WTC11 (cell line): ENCODE results near the gene PYCARD. TPM values are rescaled to one million over a fixed set of nuclear protein-coding genes. Genes with fewer than 3 reads are reported as not detected.

Experiments used
- ATAC-seq: fragments of 200-7000 bp; cut with Tn5 transposase; 2 replicates; pipeline ENCODE4 v1.10.0; 2021; ENCODE audit warnings: mild to moderate bottlenecking, moderate library complexity
- Bru-seq: library from RNA; stranded (reverse); fragments of 400-500 nt; gene quantifications from one replicate; lab custom pipeline; 2021; lab: Mats Ljungman, UMichigan
- CTCF ChIA-PET: fragments of 300-600 bp; sonication (Branson Sonifier 250); formaldehyde crosslinking; loops from one replicate; lab custom pipeline; 2021; ENCODE audit warnings: antibody characterized with exemption; lab: Charles Lee
- POLR2A ChIA-PET: fragments of 350-600 bp; sonication (Branson Sonifier 250); formaldehyde crosslinking; loops from one replicate; lab custom pipeline; 2021; ENCODE audit warnings: antibody characterized with exemption; lab: Charles Lee
- DNase-seq: peaks from one replicate; pipeline ENCODE4 v3.0.0; 2021; ENCODE audit warnings: low spot score
- H3K27ac Mint-ChIP-seq: 2 replicates; pipeline ENCODE4 v1.8.0; 2021; ENCODE audit warnings: mixed read lengths
- H3K27me3 Mint-ChIP-seq: 2 replicates; pipeline ENCODE4 v1.8.0; 2021; ENCODE audit warnings: low read depth, mild to moderate bottlenecking, moderate library complexity, mixed read lengths
- H3K36me3 Mint-ChIP-seq: 2 replicates; pipeline ENCODE4 v1.8.0; 2021; ENCODE audit warnings: mixed read lengths
- H3K4me1 Mint-ChIP-seq: 2 replicates; pipeline ENCODE4 v1.8.0; 2022; ENCODE audit warnings: mixed read lengths
- H3K4me3 Mint-ChIP-seq: 2 replicates; pipeline ENCODE4 v1.8.0; 2021; ENCODE audit warnings: mild to moderate bottlenecking, moderate library complexity, mixed read lengths
- H3K9me3 Mint-ChIP-seq: 2 replicates; pipeline ENCODE4 v1.8.0; 2021; ENCODE audit warnings: mixed read lengths
- ELF4 ChIP-seq: sonication (generic); formaldehyde crosslinking; IDR thresholded peaks from 2 replicates; pipeline ENCODE4 v1.8.1; 2022; ENCODE audit warnings: low read depth, mild to moderate bottlenecking, moderate library complexity, missing genetic modification reagents
- ESRRA ChIP-seq: sonication (generic); formaldehyde crosslinking; IDR thresholded peaks from 2 replicates; pipeline ENCODE4 v1.8.1; 2022; ENCODE audit warnings: mild to moderate bottlenecking, missing genetic modification reagents, borderline replicate concordance
- ETV6 ChIP-seq: sonication (generic); formaldehyde crosslinking; IDR thresholded peaks from 2 replicates; pipeline ENCODE4 v1.8.1; 2022; ENCODE audit warnings: mild to moderate bottlenecking, missing genetic modification reagents
- IRF2 ChIP-seq: sonication (generic); formaldehyde crosslinking; IDR thresholded peaks from 2 replicates; pipeline ENCODE4 v1.8.0; 2022; ENCODE audit warnings: low read depth, missing genetic modification reagents, borderline replicate concordance
- NR3C1 ChIP-seq: sonication (generic); formaldehyde crosslinking; conservative IDR thresholded peaks from 2 replicates; pipeline ENCODE4 v1.8.1; 2023; ENCODE audit warnings: low read depth, mild to moderate bottlenecking, missing genetic modification reagents
- RELA ChIP-seq: sonication (generic); formaldehyde crosslinking; IDR thresholded peaks from 2 replicates; pipeline ENCODE4 v1.8.1; 2022; ENCODE audit warnings: missing genetic modification reagents, mild to moderate bottlenecking, borderline replicate concordance
- ZBTB21 ChIP-seq: sonication (generic); formaldehyde crosslinking; IDR thresholded peaks from 2 replicates; pipeline ENCODE4 v1.8.1; 2023; ENCODE audit warnings: mild to moderate bottlenecking, missing genetic modification reagents, borderline replicate concordance
- ZNF121 ChIP-seq: sonication (generic); formaldehyde crosslinking; IDR thresholded peaks from 2 replicates; pipeline ENCODE4 v1.8.0; 2023; ENCODE audit warnings: missing genetic modification reagents
- ZNF263 ChIP-seq: sonication (generic); formaldehyde crosslinking; IDR thresholded peaks from 2 replicates; pipeline ENCODE4 v1.8.1; 2022; ENCODE audit warnings: low read depth, mild to moderate bottlenecking, moderate library complexity, missing genetic modification reagents
- ZNF396 ChIP-seq: fragments of 250-450 bp; sonication (Bioruptor Pico); IDR thresholded peaks from 2 replicates; pipeline ENCODE4 v1.8.0; 2021; ENCODE audit warnings: mild to moderate bottlenecking, moderate library complexity, borderline replicate concordance
- ZNF423 ChIP-seq: fragments of 250-450 bp; sonication (Bioruptor Pico); IDR thresholded peaks from 2 replicates; pipeline ENCODE4 v2.1.2; 2022; ENCODE audit warnings: mild to moderate bottlenecking, moderate library complexity
- long read RNA-seq, 3 experiments: library from RNA in 1 of 3; library from capped mRNA in 1 of 3; library from polyadenylated mRNA in 1 of 3; unstranded in 2 of 3; stranded (forward) in 1 of 3; transcript quantifications; one replicate each; pipeline ENCODE4 v2.0.0, GENCODE V29; 2021
- total RNA-seq: library from RNA; stranded (reverse); gene quantifications from 3 replicates; pipeline ENCODE4 v1.2.3, GENCODE V29; 2021
- TF ChIP-seq, protein P1 (sequence below): fragments of 250-450 bp; sonication (Bioruptor Pico); IDR thresholded peaks from 2 replicates; pipeline ENCODE4 v1.9.0; 2021; ENCODE audit warnings: moderate library complexity, mild to moderate bottlenecking, inconsistent platforms, borderline replicate concordance
- TF ChIP-seq, protein P2 (sequence below): fragments of 250-450 bp; sonication (Bioruptor Pico); IDR thresholded peaks from 2 replicates; pipeline ENCODE4 v2.1.2; 2022; ENCODE audit warnings: mild to moderate bottlenecking, moderate library complexity
- TF ChIP-seq, protein P3 (sequence below): sonication (generic); formaldehyde crosslinking; conservative IDR thresholded peaks from 2 replicates; pipeline ENCODE4 v1.8.1; 2022; ENCODE audit warnings: mild to moderate bottlenecking, missing genetic modification reagents
- TF ChIP-seq, protein P4 (sequence below): sonication (generic); formaldehyde crosslinking; IDR thresholded peaks from 2 replicates; pipeline ENCODE4 v1.8.1; 2022; ENCODE audit warnings: missing genetic modification reagents, borderline replicate concordance
- TF ChIP-seq, protein P5 (sequence below): sonication (generic); formaldehyde crosslinking; IDR thresholded peaks from 2 replicates; pipeline ENCODE4 v1.8.0; 2022; ENCODE audit warnings: mild to moderate bottlenecking, missing genetic modification reagents
- TF ChIP-seq, protein P6 (sequence below): sonication (generic); formaldehyde crosslinking; IDR thresholded peaks from 2 replicates; pipeline ENCODE4 v1.8.1; 2023; ENCODE audit warnings: mild to moderate bottlenecking, moderate library complexity, missing genetic modification reagents
- TF ChIP-seq, protein P7 (sequence below): sonication (generic); formaldehyde crosslinking; IDR thresholded peaks from 2 replicates; pipeline ENCODE4 v1.8.0; 2022; ENCODE audit warnings: missing genetic modification reagents

Gene PYCARD
- total RNA-seq = 35.2 to 45.5 TPM (median 42.4 TPM) in 3 replicates
- percentile 45 among the genes with signal in this experiment for Bru-seq, nascent RNA
- long read RNA-seq, experiment 1, transcript PYCARD-201 (3 exons, 990 nt) = major isoform, 34 of 40 reads
- long read RNA-seq, experiment 1, partial matches to known transcripts = 1 of 40 reads
- long read RNA-seq, experiment 1, other reads (novel, unspliced or antisense) = 0 of 40 reads
- long read RNA-seq, experiment 2, transcript PYCARD-201 (3 exons, 990 nt) = major isoform, 46 of 52 reads
- long read RNA-seq, experiment 2, partial matches to known transcripts = 1 of 52 reads
- long read RNA-seq, experiment 2, other reads (novel, unspliced or antisense) = 1 of 52 reads
- long read RNA-seq, experiment 3, transcript PYCARD-202 (2 exons, 696 nt) = minor isoform, 5 of 45 reads
- long read RNA-seq, experiment 3, transcript PYCARD-201 (3 exons, 990 nt) = major isoform, 38 of 45 reads
- long read RNA-seq, experiment 3, partial matches to known transcripts = 0 of 45 reads
- long read RNA-seq, experiment 3, other reads (novel, unspliced or antisense) = 2 of 45 reads

DNA sequence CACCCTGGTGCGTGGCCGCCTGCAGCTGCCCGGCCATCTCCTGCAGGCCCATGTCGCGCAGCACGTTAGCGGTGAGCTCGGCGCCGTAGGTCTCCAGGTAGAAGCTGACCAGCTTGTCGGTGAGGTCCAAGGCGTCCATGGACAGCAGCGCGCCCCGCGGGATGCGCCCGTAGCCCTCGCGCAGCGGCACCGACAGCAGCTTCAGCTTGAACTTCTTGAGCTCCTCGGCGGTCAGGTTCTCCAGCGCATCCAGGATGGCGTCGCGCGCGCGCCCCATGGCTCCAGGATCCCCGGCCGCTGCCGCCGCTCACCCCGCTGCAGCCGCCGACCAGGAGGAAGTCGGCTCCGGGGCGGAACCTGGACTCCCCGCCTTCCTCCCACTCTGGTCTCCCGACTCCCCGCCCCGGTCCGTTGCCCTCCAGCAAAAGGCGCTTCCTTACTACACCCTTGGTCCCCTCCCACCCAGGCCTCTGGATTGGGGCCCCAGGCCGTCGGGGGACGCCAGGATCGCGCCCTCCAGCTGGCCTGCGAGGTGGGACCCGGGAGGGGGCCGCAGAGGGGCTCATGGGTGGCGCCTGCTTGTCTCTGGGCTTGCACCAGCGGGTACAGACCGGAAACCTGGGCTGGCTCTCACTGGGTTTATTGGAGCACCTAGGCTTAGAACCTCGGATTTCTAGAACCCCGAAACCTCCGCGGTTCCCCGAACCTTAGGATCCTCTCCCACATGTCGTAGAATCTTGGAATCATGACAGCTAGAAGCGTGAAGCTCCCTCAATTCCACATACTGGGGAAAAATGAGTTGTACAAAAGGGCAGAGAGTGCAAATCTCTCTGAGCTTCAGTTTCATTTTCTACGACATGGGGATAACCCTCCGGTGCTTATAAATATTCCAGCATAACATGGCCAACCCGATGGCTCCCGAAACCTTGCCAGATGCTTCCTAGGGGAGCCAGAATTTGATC lies at the start of gene PYCARD:
Gene PYCARD, minus strand, starts transcription at position 347 of the 962 bp plus-strand sequence. Its CDS starts 70 bp downstream, at position 277.
- ATAC-seq (peak; percentile 11), DNase-seq (peak; percentile 57)
- no peak for TF ChIP-seq ZNF121
- TF ChIP-seq RELA = no peak
- no peak for TF ChIP-seq ZBTB21
- TF ChIP-seq, protein P1, sequence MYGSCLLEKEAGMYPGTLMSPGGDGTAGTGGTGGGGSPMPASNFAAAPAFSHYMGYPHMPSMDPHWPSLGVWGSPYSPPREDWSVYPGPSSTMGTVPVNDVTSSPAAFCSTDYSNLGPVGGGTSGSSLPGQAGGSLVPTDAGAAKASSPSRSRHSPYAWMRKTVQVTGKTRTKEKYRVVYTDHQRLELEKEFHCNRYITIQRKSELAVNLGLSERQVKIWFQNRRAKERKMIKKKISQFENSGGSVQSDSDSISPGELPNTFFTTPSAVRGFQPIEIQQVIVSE (CRISPR knock-in tag) = no peak
- no peak for TF ChIP-seq ETV6 (CRISPR knock-in tag)
- TF ChIP-seq ZNF396 = no peak
- TF ChIP-seq, protein P2, sequence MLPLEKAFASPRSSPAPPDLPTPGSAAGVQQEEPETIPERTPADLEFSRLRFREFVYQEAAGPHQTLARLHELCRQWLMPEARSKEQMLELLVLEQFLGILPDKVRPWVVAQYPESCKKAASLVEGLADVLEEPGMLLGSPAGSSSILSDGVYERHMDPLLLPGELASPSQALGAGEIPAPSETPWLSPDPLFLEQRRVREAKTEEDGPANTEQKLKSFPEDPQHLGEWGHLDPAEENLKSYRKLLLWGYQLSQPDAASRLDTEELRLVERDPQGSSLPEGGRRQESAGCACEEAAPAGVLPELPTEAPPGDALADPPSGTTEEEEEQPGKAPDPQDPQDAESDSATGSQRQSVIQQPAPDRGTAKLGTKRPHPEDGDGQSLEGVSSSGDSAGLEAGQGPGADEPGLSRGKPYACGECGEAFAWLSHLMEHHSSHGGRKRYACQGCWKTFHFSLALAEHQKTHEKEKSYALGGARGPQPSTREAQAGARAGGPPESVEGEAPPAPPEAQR = no peak
- TF ChIP-seq, protein P3, sequence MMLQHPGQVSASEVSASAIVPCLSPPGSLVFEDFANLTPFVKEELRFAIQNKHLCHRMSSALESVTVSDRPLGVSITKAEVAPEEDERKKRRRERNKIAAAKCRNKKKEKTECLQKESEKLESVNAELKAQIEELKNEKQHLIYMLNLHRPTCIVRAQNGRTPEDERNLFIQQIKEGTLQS (CRISPR knock-in tag) = no peak
- TF ChIP-seq IRF2 (CRISPR knock-in tag) = no peak
- TF ChIP-seq ESRRA (CRISPR knock-in tag) = no peak
- TF ChIP-seq, protein P4, sequence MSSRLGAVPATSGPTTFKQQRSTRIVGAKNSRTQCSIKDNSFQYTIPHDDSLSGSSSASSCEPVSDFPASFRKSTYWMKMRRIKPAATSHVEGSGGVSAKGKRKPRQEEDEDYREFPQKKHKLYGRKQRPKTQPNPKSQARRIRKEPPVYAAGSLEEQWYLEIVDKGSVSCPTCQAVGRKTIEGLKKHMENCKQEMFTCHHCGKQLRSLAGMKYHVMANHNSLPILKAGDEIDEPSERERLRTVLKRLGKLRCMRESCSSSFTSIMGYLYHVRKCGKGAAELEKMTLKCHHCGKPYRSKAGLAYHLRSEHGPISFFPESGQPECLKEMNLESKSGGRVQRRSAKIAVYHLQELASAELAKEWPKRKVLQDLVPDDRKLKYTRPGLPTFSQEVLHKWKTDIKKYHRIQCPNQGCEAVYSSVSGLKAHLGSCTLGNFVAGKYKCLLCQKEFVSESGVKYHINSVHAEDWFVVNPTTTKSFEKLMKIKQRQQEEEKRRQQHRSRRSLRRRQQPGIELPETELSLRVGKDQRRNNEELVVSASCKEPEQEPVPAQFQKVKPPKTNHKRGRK (CRISPR knock-in tag) = no peak
- TF ChIP-seq ZNF263 = 0 out of 2 replicates have a peak, but pooled peaks have one; percentile 41
- TF ChIP-seq, protein P5, sequence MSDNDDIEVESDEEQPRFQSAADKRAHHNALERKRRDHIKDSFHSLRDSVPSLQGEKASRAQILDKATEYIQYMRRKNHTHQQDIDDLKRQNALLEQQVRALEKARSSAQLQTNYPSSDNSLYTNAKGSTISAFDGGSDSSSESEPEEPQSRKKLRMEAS (CRISPR knock-in tag) = no peak
- no peak for TF ChIP-seq NR3C1 (CRISPR knock-in tag)
- TF ChIP-seq ELF4 (CRISPR knock-in tag) = no peak
- TF ChIP-seq, protein P6, sequence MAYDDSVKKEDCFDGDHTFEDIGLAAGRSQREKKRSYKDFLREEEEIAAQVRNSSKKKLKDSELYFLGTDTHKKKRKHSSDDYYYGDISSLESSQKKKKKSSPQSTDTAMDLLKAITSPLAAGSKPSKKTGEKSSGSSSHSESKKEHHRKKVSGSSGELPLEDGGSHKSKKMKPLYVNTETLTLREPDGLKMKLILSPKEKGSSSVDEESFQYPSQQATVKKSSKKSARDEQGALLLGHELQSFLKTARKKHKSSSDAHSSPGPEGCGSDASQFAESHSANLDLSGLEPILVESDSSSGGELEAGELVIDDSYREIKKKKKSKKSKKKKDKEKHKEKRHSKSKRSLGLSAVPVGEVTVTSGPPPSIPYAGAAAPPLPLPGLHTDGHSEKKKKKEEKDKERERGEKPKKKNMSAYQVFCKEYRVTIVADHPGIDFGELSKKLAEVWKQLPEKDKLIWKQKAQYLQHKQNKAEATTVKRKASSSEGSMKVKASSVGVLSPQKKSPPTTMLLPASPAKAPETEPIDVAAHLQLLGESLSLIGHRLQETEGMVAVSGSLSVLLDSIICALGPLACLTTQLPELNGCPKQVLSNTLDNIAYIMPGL (CRISPR knock-in tag) = 0 out of 2 replicates have a peak, but pooled peaks have one; percentile 69
- TF ChIP-seq, protein P7, sequence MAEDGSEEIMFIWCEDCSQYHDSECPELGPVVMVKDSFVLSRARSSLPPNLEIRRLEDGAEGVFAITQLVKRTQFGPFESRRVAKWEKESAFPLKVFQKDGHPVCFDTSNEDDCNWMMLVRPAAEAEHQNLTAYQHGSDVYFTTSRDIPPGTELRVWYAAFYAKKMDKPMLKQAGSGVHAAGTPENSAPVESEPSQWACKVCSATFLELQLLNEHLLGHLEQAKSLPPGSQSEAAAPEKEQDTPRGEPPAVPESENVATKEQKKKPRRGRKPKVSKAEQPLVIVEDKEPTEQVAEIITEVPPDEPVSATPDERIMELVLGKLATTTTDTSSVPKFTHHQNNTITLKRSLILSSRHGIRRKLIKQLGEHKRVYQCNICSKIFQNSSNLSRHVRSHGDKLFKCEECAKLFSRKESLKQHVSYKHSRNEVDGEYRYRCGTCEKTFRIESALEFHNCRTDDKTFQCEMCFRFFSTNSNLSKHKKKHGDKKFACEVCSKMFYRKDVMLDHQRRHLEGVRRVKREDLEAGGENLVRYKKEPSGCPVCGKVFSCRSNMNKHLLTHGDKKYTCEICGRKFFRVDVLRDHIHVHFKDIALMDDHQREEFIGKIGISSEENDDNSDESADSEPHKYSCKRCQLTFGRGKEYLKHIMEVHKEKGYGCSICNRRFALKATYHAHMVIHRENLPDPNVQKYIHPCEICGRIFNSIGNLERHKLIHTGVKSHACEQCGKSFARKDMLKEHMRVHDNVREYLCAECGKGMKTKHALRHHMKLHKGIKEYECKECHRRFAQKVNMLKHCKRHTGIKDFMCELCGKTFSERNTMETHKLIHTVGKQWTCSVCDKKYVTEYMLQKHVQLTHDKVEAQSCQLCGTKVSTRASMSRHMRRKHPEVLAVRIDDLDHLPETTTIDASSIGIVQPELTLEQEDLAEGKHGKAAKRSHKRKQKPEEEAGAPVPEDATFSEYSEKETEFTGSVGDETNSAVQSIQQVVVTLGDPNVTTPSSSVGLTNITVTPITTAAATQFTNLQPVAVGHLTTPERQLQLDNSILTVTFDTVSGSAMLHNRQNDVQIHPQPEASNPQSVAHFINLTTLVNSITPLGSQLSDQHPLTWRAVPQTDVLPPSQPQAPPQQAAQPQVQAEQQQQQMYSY (CRISPR knock-in tag) = peak; percentile 28; the same call in 1 of the 2 replicates
- TF ChIP-seq ZNF423 (CRISPR knock-in tag) = peak; percentile 43; the same call in 1 of the 2 replicates
- Mint-ChIP-seq H3K4me1 (peaks cover 23% of the 10 kb centered on the region), H3K27ac (no peak within 1 kb of the TSS; the same call in 1 of the 2 replicates), H3K36me3 (0 out of 2 replicates have a peak, but pooled peaks cover 7% of the 10 kb centered on the region), H3K27me3 (peaks cover 26% of the 10 kb centered on the region), H3K4me3 (peak within 1 kb of the TSS; percentile 83), H3K9me3 (no peaks in the 10 kb centered on the region)
- POLR2A ChIA-PET = interaction anchor here (0.6 to 2.8 kb wide), 11 partner anchors 9 to 257 kb away, joined by 3 to 7 read pairs (median 5); partner anchors contain the start of genes FUS, KAT8 and TRIM72
- CTCF ChIA-PET = interaction anchor here (0.6 to 4.1 kb wide), 18 partner anchors 7 to 257 kb away, joined by 3 to 31 read pairs (median 5); partner anchors contain the start of genes KAT8, PYDC1, TRIM72 and ZNF843
